Trophoblast cell (in vitro differentiated cells and primary cell): ENCODE results near the gene L3MBTL4.

ENCODE experiments used
- DNase-seq, 2 donors: peaks; one replicate each; pipeline ENCODE4 v3.0.0-alpha.2; 2016
- H2AFZ ChIP-seq: 2 replicates; pipeline ENCODE4 v1.6.1; 2013; ENCODE audit warnings: low read length, moderate library complexity, mild to moderate bottlenecking; ENCODE audit not compliant: insufficient read depth, poor library complexity
- H2AK5ac ChIP-seq: 2 replicates; pipeline ENCODE4 v1.6.1; 2013; ENCODE audit warnings: mild to moderate bottlenecking, low read length
- H2BK120ac ChIP-seq: 2 replicates; pipeline ENCODE4 v1.6.1; 2013; ENCODE audit warnings: low read length, mild to moderate bottlenecking, moderate library complexity; ENCODE audit not compliant: insufficient read depth, poor library complexity
- H2BK12ac ChIP-seq: 2 replicates; pipeline ENCODE4 v1.6.1; 2013; ENCODE audit warnings: mild to moderate bottlenecking, low read length, moderate library complexity
- H2BK5ac ChIP-seq: 2 replicates; pipeline ENCODE4 v1.6.1; 2013; ENCODE audit warnings: low read length, low read depth, moderate library complexity, mild to moderate bottlenecking; ENCODE audit not compliant: poor library complexity
- H3K14ac ChIP-seq: 2 replicates; pipeline ENCODE4 v1.6.1; 2013; ENCODE audit warnings: mild to moderate bottlenecking, low read length
- H3K18ac ChIP-seq: 2 replicates; pipeline ENCODE4 v1.6.1; 2013; ENCODE audit warnings: mild to moderate bottlenecking, low read length
- H3K23ac ChIP-seq: 2 replicates; pipeline ENCODE4 v1.6.1; 2013; ENCODE audit warnings: low read length
- H3K27ac ChIP-seq: 2 replicates; pipeline ENCODE4 v1.5.1; 2013; ENCODE audit warnings: low read depth, mild to moderate bottlenecking, inconsistent platforms, low read length, moderate library complexity
- H3K27me3 ChIP-seq: 2 replicates; pipeline ENCODE4 v1.6.1; 2013; ENCODE audit warnings: inconsistent platforms, mild to moderate bottlenecking, low read length, moderate library complexity; ENCODE audit not compliant: insufficient read depth
- H3K36me3 ChIP-seq, 2 experiments: 1 replicate in 1 of 2; 2 replicates in 1 of 2; pipeline ENCODE4 v1.6.1; 2013; ENCODE audit warnings: low read length in 2 of 2, mild to moderate bottlenecking in 2 of 2, moderate library complexity in 1 of 2; ENCODE audit not compliant: insufficient read depth in 2 of 2, control insufficient read depth in 1 of 2
- H3K4ac ChIP-seq: 2 replicates; pipeline ENCODE4 v1.6.1; 2013; ENCODE audit warnings: low read depth, mild to moderate bottlenecking, low read length, moderate library complexity
- H3K4me1 ChIP-seq, 2 experiments: 1 replicate in 1 of 2; 2 replicates in 1 of 2; pipeline ENCODE4 v1.6.1; 2013; ENCODE audit warnings: low read length in 2 of 2, mild to moderate bottlenecking in 2 of 2, moderate library complexity in 1 of 2; ENCODE audit not compliant: insufficient read depth in 2 of 2, control insufficient read depth in 1 of 2
- H3K4me2 ChIP-seq: 2 replicates; pipeline ENCODE4 v1.6.1; 2013; ENCODE audit warnings: inconsistent platforms, mild to moderate bottlenecking, low read length, moderate library complexity
- H3K4me3 ChIP-seq: 2 replicates; pipeline ENCODE4 v1.5.1; 2013; ENCODE audit warnings: mild to moderate bottlenecking, low read depth, low read length, inconsistent platforms
- H3K79me1 ChIP-seq: one replicate; pipeline ENCODE4 v1.6.1; 2013; ENCODE audit warnings: low read length
- H3K79me2 ChIP-seq: 2 replicates; pipeline ENCODE4 v1.6.1; 2013; ENCODE audit warnings: low read length, mild to moderate bottlenecking; ENCODE audit not compliant: control insufficient read depth, insufficient read depth, poor library complexity
- H3K9ac ChIP-seq: 2 replicates; pipeline ENCODE4 v1.6.1; 2013; ENCODE audit warnings: mild to moderate bottlenecking, low read length
- H3K9me3 ChIP-seq: 2 replicates; pipeline ENCODE4 v1.6.1; 2013; ENCODE audit warnings: low read depth, mild to moderate bottlenecking, control low read depth, inconsistent platforms, low read length; ENCODE audit not compliant: insufficient read depth
- H4K12ac ChIP-seq: 2 replicates; pipeline ENCODE4 v1.6.1; 2013; ENCODE audit warnings: low read depth, mild to moderate bottlenecking, low read length, moderate library complexity
- H4K8ac ChIP-seq: 2 replicates; pipeline ENCODE4 v1.6.1; 2013; ENCODE audit warnings: low read depth, mild to moderate bottlenecking, low read length, moderate library complexity
- H4K91ac ChIP-seq: one replicate; pipeline ENCODE4 v1.6.1; 2013; ENCODE audit warnings: low read depth, mild to moderate bottlenecking, low read length, moderate library complexity
- WGBS: extraction: QIAGEN DNeasy Blood & Tissue Kit; methylation state at CpG from one replicate; pipeline ENCODE4 v1.1.7; 2013; ENCODE audit warnings: missing lambda C conversion rate; ENCODE audit not compliant: insufficient read length, insufficient coverage; ENCODE audit errors: extremely low coverage; 5-methylcytosine and 5-hydroxymethylcytosine counted together

Gene L3MBTL4

DNA sequence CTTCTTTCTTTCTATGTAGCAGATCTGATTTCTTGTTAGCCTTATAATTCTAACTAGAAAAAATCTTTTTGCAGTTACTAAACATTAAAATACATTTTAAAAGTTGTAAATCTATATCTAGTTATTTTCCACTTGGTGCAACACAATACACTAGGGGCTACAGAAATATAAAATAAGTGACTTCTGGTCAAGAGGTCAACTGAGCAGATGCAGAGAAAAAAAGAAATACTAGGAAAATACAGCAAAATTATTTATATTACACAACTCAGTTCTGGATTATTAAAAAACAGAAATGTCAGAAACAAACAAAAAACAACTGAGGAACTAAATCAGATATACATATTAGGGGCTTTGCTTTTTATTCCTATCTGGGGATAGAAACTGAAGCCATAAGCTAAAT is 83.9 kb downstream of the L3MBTL4 start:
- H3K79me2 ChIP-seq, result no peaks in the 10 kb centered on the region
- no peak overlapping the region for H3K4me2 ChIP-seq
- H3K79me1 ChIP-seq, result no peaks in the 10 kb centered on the region
- no peak overlapping the region for H2AK5ac ChIP-seq
- no peaks in the 10 kb centered on the region for H3K9me3 ChIP-seq
- H3K18ac ChIP-seq, result no peak overlapping the region
- no peaks in the 10 kb centered on the region for H3K4me1 ChIP-seq
- H3K23ac ChIP-seq, result no peak overlapping the region
- H3K27me3 ChIP-seq, result no peaks in the 10 kb centered on the region
- no peak overlapping the region for H4K91ac ChIP-seq
- H3K36me3 ChIP-seq, result no peaks in the 10 kb centered on the region
- H2BK5ac ChIP-seq, result no peak overlapping the region
- no peak for DNase-seq
- H3K14ac ChIP-seq, result no peak overlapping the region
- H2AFZ ChIP-seq, result no peak overlapping the region
- no peak overlapping the region for H3K4ac ChIP-seq
- no peak overlapping the region for H4K12ac ChIP-seq
- H3K27ac ChIP-seq, result no peak overlapping the region
- H3K4me3 ChIP-seq, result no peak overlapping the region
- no peak overlapping the region for H2BK120ac ChIP-seq
- no peak overlapping the region for H4K8ac ChIP-seq
- no peak overlapping the region for H2BK12ac ChIP-seq
- no peak overlapping the region for H3K9ac ChIP-seq

DNA sequence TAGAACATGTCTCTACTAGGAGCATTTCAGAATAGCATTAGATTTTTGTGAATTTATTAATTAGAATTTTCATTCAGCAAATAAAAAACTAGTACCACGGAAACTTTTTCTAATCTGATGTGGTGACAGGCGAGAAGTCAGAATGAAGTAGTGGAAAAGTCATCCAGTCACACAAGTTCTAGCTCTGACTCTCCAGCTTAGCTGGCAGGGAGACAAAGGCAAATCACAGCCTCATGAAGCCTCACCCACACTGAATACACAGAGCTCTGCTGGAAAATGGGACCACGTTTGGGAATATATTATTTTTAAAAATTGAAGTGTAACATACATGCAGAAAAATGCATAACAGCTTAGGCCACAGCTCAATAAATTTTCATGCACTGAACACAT is 86.1 kb downstream of the L3MBTL4 start:
- Histone ChIP-seq H3K4me2 (no peak overlapping the region), H4K91ac (no peak overlapping the region), H3K27ac (no peak overlapping the region), H3K23ac (no peak overlapping the region), H2AK5ac (no peak overlapping the region), H2AFZ (no peak overlapping the region), H3K36me3 (no peaks in the 10 kb centered on the region), H3K9ac (no peak overlapping the region), H4K8ac (no peak overlapping the region), H2BK5ac (no peak overlapping the region), H3K18ac (no peak overlapping the region), H3K4me1 (no peaks in the 10 kb centered on the region), H3K4ac (no peak overlapping the region), H4K12ac (no peak overlapping the region), H2BK12ac (no peak overlapping the region), H2BK120ac (no peak overlapping the region), H3K9me3 (peaks cover 8% of the 10 kb centered on the region), H3K79me1 (no peaks in the 10 kb centered on the region), H3K79me2 (no peaks in the 10 kb centered on the region), H3K14ac (no peak overlapping the region), H3K4me3 (no peak overlapping the region), H3K27me3 (no peaks in the 10 kb centered on the region)
- DNase-seq, result no peak
- WGBS, result no CpG with 5 or more reads among the region's 3 CpGs

DNA sequence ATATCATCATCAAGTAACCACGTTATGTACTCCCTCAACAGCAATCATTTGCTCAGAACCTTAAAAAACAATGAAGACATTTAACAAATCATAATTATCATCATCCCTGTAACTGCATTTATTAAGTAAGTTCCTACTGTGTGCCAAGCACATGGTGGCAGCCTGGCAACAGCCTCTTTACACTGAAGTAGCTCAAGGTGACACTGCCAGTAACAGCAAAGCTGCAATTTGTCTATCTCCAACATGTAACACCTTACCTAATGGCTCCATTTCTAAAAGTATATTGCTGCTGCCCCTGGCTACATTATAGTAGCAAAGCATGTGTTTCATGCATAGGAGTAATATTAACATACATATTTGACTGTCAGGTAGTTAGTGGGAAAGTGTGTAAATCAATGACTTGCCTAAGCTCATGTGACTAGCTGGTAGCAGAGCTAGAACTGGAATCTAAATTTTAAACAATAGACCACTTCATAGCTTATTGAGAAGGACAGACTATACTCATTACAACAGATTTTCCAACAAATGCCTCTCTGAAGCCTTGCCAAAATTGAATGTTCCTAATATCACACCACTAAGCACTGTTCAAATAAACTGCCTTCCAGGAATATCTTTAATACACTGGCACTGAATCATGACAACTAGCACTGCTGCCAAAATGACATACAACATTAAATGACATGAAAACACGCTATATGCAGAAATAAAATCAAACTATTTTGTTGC is 86.7 kb downstream of the L3MBTL4 start:
- WGBS, result no CpG with 5 or more reads among the region's 2 CpGs
- H3K18ac ChIP-seq, result no peak overlapping the region

DNA sequence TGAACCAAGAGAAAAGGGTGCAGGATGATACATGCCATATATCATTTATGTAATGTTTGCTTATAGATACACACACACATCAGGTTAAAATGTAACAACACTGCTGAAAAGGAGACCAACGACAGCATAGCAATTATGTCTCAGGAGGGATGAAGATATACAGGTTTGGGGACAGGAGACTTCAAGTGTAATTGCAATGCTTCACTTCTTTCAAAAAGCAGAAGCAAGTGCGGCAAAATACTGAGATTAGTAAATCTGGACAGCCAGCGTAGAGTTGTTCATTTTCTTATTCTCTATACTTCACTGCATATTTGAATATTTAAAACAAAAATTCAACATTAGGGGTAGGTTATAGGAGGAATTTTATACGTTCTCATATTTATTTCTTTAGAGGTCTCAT is 87.2 kb downstream of the L3MBTL4 start:
- H3K4me1 ChIP-seq, result no peaks in the 10 kb centered on the region

More for the DNA sequence above, 86.7 kb downstream of the L3MBTL4 start:
- Histone ChIP-seq H4K91ac (no peak overlapping the region), H3K4ac (no peak overlapping the region), H2AFZ (no peak overlapping the region), H3K79me1 (no peaks in the 10 kb centered on the region), H3K9me3 (peaks cover 8% of the 10 kb centered on the region), H3K79me2 (no peaks in the 10 kb centered on the region), H3K27me3 (no peaks in the 10 kb centered on the region), H3K4me3 (no peak overlapping the region), H2BK120ac (no peak overlapping the region), H2BK12ac (no peak overlapping the region), H2BK5ac (no peak overlapping the region), H4K8ac (no peak overlapping the region), H3K14ac (no peak overlapping the region), H4K12ac (no peak overlapping the region), H2AK5ac (no peak overlapping the region), H3K36me3 (no peaks in the 10 kb centered on the region), H3K4me2 (no peak overlapping the region), H3K9ac (no peak overlapping the region), H3K4me1 (no peaks in the 10 kb centered on the region), H3K27ac (no peak overlapping the region), H3K23ac (no peak overlapping the region)
- no peak for DNase-seq

More for the DNA sequence above, 87.2 kb downstream of the L3MBTL4 start:
- Histone ChIP-seq H4K91ac (no peak overlapping the region), H3K27ac (no peak overlapping the region), H3K4me3 (no peak overlapping the region), H2AK5ac (no peak overlapping the region), H3K36me3 (no peaks in the 10 kb centered on the region), H3K79me2 (no peaks in the 10 kb centered on the region), H3K79me1 (no peaks in the 10 kb centered on the region), H3K9me3 (peaks cover 8% of the 10 kb centered on the region), H3K27me3 (no peaks in the 10 kb centered on the region), H2BK12ac (no peak overlapping the region), H3K18ac (no peak overlapping the region), H3K4ac (no peak overlapping the region), H2BK5ac (no peak overlapping the region), H3K4me2 (no peak overlapping the region), H3K23ac (no peak overlapping the region), H3K9ac (no peak overlapping the region), H4K12ac (no peak overlapping the region), H2AFZ (no peak overlapping the region), H4K8ac (no peak overlapping the region), H3K14ac (no peak overlapping the region), H2BK120ac (no peak overlapping the region)
- no peak for DNase-seq
- WGBS, result no CpG with 5 or more reads among the region's 4 CpGs
